ENCODE measurements around the gene IPPK. TPM values are rescaled to one million over a fixed set of nuclear protein-coding genes. Genes with fewer than 3 reads are reported as not detected.

Gene IPPK
- total RNA-seq, 1 donor from 2014 or later: 10.0 TPM

DNA sequence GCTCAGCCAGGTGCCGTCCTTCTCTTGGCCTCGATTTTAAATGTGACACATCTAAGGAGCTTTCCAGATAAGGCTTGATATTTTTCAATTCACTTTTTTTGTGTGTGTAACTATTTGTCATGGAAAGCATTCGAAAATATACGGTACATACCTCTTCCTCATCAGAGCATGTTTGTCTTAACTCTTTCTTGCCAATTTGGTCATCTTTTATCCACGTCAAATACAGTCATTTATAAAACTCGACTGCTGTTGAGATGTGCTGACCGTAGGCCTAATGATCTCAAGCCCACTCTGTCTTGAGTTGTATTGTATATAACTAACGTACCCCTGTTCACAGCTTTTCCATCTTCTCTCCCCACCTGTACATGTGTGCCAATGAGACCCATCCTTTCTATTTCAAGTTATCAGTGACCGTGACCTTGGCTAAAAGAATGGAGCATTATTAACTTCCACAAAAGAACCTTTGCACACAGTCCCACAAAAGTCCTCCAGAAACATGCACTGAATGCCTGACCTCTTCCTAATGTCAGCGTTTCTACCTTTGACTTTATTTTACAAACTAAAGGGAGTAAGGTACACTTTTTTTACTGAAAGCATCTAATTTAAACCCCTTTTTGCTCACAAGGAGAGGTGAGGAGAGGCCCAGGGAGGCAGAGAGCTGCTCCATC lies 61.6 kb downstream of the IPPK start:
- DNase-seq (ENCODE audit: low spot score in 2 of 2, unreplicated experiment in 2 of 2): no peak
- Mint-ChIP-seq H3K27me3 (ENCODE audit: low read depth) (no peaks in the 10 kb centered on the region), H3K9me3 (peaks cover 14% of the 10 kb centered on the region), H3K27ac (no peak overlapping the region), H3K4me1 (peaks cover 9% of the 10 kb centered on the region), H3K36me3 (peaks cover 13% of the 10 kb centered on the region), H3K4me3 (no peak overlapping the region)
- TF ChIP-seq, protein P1, sequence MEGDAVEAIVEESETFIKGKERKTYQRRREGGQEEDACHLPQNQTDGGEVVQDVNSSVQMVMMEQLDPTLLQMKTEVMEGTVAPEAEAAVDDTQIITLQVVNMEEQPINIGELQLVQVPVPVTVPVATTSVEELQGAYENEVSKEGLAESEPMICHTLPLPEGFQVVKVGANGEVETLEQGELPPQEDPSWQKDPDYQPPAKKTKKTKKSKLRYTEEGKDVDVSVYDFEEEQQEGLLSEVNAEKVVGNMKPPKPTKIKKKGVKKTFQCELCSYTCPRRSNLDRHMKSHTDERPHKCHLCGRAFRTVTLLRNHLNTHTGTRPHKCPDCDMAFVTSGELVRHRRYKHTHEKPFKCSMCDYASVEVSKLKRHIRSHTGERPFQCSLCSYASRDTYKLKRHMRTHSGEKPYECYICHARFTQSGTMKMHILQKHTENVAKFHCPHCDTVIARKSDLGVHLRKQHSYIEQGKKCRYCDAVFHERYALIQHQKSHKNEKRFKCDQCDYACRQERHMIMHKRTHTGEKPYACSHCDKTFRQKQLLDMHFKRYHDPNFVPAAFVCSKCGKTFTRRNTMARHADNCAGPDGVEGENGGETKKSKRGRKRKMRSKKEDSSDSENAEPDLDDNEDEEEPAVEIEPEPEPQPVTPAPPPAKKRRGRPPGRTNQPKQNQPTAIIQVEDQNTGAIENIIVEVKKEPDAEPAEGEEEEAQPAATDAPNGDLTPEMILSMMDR (IDR thresholded peaks at IDR 0.05; ENCODE audit: unreplicated experiment): no peak

DNA sequence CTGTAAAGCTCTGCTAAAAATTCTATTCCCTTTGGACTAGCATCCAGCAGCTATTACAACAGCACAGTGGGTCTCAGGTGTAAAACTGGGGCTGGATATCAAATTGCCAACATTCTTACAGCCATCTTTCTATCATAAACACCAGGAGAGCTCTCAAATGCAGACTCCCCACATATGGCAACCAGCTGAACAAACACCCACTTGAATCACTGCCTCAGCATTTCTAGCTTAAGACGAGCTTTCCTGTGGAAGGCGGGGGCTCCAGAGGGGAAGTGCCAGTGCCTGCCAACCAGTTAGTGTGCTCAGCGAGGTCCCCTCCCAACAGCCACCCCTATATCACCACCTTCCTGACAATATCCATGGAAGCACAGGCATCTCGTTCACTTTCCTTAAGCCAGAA lies 62.2 kb downstream of the IPPK start:
- H3K27ac Mint-ChIP-seq: no peak overlapping the region
- H3K4me3 Mint-ChIP-seq: no peak overlapping the region
- H3K36me3 Mint-ChIP-seq: peaks cover 16% of the 10 kb centered on the region
- TF ChIP-seq, protein P1 (IDR thresholded peaks at IDR 0.05; ENCODE audit: unreplicated experiment): no peak
- no peak for DNase-seq (ENCODE audit: low spot score in 2 of 2, unreplicated experiment in 2 of 2)
- no peaks in the 10 kb centered on the region for H3K27me3 Mint-ChIP-seq (ENCODE audit: low read depth)
- peaks cover 17% of the 10 kb centered on the region for H3K9me3 Mint-ChIP-seq
- peaks cover 9% of the 10 kb centered on the region for H3K4me1 Mint-ChIP-seq

- Mint-ChIP-seq H3K27me3 (ENCODE audit: low read depth) (no peaks in the 10 kb centered on the region), H3K4me1 (peaks cover 9% of the 10 kb centered on the region), H3K9me3 (peaks cover 17% of the 10 kb centered on the region), H3K36me3 (peaks cover 14% of the 10 kb centered on the region), H3K27ac (no peak overlapping the region), H3K4me3 (no peak overlapping the region)
- TF ChIP-seq, protein P1 (IDR thresholded peaks at IDR 0.05; ENCODE audit: unreplicated experiment): no peak
- DNase-seq (ENCODE audit: low spot score in 2 of 2, unreplicated experiment in 2 of 2): no peak
These were observed 62.8 kb downstream of the IPPK start for GRCh38 chr9:92607088-92607487.

- peaks cover 17% of the 10 kb centered on the region for H3K9me3 Mint-ChIP-seq
- TF ChIP-seq, protein P1 (IDR thresholded peaks at IDR 0.05; ENCODE audit: unreplicated experiment): no peak
- no peak overlapping the region for H3K4me3 Mint-ChIP-seq
- DNase-seq (ENCODE audit: low spot score in 2 of 2, unreplicated experiment in 2 of 2): no peak
- peaks cover 19% of the 10 kb centered on the region for H3K4me1 Mint-ChIP-seq
- H3K27me3 Mint-ChIP-seq (ENCODE audit: low read depth): no peaks in the 10 kb centered on the region
- H3K27ac Mint-ChIP-seq: no peak overlapping the region
- H3K36me3 Mint-ChIP-seq: peaks cover 9% of the 10 kb centered on the region
These were observed 64.7 kb downstream of the IPPK start for GRCh38 chr9:92605224-92605623.

GRCh38 chr9:92603990-92604389 lies 65.9 kb downstream of the IPPK start:
- H3K9me3 Mint-ChIP-seq: peaks cover 17% of the 10 kb centered on the region
- no peak overlapping the region for H3K27ac Mint-ChIP-seq
- DNase-seq (ENCODE audit: low spot score in 2 of 2, unreplicated experiment in 2 of 2): no peak
- peaks cover 25% of the 10 kb centered on the region for H3K4me1 Mint-ChIP-seq
- H3K27me3 Mint-ChIP-seq (ENCODE audit: low read depth): no peaks in the 10 kb centered on the region
- H3K4me3 Mint-ChIP-seq: no peak overlapping the region
- TF ChIP-seq, protein P1 (IDR thresholded peaks at IDR 0.05; ENCODE audit: unreplicated experiment): no peak
- H3K36me3 Mint-ChIP-seq: peaks cover 9% of the 10 kb centered on the region
